GM19452 (cell line): ENCODE measurements around the gene ARID1B.

Experiments
- ATAC-seq: cut with Tn5 transposase; IDR thresholded peaks from one replicate; pipeline ENCODE4 v1.9.1; 2021; ENCODE audit not compliant: unreplicated experiment

Gene ARID1B

DNA sequence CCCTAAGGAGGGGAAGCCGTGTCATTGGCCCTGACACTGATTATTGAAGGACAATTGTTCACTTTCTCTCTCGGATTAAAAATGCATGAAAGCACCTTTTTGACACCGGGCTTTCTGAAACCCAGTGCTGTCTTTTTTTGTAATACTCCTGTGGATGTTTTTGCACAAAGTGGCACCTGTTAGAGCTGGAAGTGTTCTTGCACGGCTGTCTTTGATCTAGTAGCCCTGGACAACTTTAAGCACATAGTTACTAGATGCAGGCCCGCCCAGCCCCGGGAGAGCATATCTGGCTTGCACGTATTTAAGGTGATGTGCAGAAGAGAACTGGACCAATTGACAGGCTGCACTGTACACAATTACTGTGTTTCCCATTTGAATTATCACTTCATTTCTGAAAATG lies 72.6 kb downstream of the ARID1B start:
- no peak for ATAC-seq

DNA sequence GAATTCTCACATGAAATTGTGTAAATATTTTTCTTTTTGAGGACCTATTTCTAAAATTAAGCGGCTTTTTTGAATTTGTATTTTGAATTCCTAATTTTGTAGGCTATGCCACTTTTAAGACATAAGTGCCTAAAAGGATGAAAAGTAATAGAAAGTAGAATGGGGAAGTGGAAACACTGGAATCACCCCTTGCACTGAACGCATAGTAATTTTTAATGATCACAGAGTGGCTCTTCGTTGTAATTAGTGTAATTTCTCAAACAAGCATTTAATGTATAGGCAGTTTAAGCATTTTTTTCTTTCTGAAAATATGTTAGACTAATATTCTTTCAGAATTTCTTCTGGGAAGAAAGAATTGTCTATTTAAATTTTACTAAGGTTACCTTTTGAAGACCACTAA lies 73.2 kb downstream of the ARID1B start:
- no peak for ATAC-seq

DNA sequence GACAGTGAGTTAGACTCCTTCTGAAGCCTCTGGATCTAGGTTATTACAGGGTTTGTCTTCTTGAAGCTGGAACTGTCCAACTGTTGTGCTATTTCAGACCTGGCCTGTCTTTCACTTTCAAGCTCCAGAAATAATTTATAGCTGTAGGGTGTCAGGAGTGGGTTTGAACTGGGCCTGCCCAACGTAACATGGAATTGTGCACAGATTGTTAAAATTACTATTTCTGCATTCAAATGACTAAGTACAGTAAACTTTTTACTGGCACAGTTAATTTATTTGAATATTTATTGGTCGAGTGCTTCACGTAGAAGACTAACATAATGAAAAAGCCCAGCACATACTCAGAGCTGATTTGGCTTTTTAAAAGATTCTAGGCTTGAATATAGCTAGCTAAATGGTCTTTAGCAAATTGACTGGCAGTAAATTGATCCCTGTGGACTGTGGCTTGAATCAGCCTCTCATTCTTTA lies 74.3 kb downstream of the ARID1B start:
- peak; percentile 41 for ATAC-seq

DNA sequence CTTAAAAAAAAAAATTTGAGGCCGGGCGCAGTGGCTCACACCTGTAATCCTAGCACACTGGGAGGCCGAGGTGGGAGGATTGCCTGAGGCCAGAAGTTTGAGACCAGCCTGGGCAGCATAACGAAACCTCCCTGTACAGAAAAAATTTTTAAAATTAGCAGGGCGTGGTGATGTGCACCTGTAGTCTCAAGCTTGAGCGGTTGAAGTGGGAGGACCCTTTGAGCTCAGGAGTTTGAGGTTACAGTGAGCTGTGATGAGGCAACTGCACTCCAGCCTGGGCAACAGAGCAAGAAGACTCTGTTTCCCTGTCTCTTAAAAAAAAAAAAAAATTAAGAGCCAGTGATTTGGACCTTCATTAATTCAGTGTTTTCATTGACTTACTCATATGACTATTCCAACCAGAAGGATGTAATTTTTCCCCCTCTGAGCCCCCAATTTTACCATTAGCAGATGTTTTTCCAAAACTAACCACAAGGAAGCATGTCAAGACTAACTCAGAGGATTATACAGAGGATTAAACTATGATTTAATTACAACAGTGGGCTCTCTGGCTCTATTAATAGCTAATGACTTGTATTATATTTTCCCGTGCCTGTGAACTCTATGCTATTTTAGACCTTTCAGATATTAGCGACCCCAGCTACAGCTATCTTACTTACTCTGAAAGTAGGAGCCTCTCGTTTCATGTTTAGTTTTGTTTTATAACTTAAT lies 75.1 kb downstream of the ARID1B start:
- ATAC-seq = peak; percentile 62

DNA sequence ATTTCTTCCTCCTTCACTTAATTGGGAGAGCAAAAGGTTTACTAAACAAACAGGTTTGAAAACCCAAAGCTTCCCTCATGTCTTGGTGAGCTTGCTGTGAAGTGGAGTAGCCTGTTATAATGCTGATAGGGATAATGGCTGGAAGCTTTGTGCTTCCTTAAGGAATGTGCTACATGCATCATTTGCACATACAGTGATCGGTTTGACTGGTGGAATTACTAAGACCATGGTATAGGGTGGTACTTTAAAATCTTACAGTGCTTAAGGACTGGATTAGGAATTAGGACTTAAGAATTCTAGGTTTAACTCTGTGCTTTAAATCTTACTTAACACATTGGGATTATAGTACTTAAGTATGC lies 75.7 kb downstream of the ARID1B start:
- no peak for ATAC-seq

DNA sequence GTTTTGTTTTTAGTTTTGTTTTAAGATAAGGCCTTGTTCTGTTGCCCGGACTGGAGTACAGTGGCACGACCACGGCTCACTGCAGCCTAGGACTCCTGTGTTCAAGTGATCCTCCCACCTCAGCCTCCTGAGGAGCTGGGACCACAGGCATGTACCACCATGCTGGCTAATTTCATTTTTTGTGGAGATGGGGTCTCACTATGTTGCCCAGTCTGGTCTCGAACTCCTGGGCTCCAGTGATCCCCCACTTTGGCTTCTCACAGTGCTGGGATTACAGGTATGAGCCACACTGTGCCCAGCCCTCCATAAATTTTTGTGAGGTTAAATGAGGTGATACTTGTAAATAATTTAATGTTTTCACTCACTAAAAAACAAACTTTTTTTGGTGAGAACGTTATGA lies 76.6 kb downstream of the ARID1B start:
- ATAC-seq = no peak

DNA sequence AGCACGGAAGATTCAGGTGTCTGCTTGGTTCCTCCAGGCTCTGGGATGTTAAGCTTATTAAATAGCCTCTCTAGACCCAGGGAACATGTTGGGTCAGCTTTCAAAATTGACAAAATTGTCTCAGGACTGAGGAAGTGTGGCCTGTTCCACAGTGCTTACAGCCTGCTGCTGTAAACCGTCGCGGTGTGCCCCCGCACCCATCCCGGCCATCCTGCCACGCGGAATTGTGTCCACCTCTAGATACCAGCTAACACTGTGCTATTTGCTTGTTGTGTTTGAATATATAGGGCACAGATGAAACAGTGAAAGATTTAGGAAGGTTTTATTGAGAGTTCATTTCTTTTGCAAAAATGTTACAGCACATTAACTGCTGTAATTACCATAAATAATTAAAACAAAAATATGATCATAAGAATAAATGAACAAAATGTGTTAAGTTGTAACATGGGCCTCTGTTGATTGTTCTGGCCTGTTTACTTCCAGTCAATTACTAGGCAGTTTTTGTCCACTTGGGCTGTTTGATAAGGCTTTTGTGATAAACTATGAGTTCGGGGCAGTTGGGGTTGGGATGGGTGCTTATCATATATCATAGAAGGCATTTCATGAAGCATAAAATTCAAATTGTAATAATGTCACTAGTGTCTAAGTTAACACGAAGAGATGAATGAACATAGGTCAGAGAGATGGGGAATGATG lies 77.4 kb downstream of the ARID1B start:
- no peak for ATAC-seq

DNA sequence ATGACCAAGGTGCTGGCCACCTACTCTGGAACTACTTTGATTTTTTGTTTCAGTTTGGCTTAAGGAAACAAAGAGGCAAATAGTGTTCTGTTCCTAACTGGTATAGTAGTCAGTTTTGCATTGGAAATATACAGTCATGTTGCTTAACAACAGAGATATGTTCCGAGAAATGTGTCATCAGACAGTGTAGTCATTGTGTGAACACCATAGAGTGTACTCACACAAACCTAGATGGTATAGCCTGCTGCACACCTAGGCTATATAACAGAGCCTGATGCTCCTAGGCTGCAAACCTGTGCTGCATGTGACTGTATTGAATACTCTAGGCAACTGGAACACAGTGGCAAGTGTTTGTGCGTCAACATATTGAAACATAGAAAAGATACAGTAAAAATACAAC lies 80.4 kb downstream of the ARID1B start:
- ATAC-seq = no peak

DNA sequence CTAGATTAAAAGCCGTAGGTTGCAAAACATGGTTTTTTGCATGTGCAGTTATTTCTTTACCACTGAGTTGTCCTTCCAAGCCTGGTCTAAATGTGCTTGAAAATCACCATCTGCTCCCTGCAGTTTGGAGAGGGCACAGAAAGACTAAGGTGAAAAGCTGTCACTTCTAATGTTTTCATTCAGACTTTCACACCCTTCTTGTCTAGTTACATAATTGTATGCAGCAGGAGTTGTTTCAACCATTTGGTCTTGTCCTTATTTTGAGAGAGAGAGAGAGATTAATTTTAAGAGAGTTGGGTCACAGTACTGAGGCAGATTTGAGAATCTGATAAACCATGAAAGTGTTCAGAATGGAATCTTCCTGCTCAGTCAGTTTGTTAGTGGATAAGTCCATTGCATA lies 82.5 kb downstream of the ARID1B start:
- no peak for ATAC-seq

DNA sequence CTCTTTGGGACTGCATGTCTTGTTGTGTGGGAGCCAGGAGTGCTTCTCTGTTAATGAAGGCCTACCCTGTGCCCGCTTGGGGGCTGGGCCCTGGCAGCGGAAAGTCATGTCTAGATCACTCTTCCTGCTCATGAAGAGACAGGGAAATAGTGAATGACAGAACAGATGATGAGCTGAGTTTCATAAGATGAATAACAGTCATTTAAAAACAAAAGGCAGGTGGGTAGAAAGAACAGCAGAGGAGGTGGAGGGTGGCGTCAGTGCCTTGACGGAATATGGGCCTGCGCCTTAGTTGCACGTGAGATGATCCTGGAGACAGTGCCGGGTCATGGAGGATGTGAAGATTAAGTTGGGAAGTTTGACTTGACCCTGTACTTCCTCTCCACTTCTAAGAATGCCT lies 85.5 kb downstream of the ARID1B start:
- ATAC-seq = no peak

DNA sequence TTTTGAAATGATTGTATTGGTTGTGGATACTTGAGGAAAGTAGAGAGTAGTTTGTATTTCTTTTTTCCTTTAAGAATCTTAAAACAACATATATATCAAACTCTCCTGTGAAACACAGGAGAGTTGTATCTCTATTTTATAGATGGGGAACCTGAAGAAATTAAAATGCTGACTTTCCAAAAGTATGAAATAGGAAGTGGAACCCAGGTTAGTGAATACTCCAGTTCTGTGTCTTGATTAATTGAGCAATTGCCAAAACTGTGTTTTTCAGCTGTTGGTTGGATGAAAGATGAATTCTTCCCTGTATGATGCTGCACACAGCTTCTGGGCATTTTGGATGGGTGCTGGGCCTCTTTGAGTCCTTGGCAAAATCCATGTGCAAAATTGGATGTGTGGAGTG lies 86.3 kb downstream of the ARID1B start:
- no peak for ATAC-seq

DNA sequence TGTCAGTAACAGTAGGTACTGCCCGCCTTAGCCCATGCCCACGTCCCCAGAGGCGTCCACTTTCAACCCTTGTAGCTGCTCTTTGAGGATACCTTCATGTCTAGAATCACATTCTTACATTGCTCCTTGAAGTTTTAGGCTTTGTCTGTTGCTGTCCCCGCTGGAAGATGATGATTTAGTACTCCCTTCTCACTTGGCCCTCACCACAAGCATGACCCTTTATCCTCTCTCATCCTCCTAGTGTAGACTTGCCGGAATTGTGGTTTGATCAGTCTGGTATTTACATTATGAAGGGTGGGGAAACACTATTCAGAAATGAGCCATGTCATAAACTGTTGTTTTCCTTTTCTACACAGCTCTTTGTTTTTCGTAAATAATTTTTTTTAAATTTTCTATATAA lies 87.4 kb downstream of the ARID1B start:
- no peak for ATAC-seq

DNA sequence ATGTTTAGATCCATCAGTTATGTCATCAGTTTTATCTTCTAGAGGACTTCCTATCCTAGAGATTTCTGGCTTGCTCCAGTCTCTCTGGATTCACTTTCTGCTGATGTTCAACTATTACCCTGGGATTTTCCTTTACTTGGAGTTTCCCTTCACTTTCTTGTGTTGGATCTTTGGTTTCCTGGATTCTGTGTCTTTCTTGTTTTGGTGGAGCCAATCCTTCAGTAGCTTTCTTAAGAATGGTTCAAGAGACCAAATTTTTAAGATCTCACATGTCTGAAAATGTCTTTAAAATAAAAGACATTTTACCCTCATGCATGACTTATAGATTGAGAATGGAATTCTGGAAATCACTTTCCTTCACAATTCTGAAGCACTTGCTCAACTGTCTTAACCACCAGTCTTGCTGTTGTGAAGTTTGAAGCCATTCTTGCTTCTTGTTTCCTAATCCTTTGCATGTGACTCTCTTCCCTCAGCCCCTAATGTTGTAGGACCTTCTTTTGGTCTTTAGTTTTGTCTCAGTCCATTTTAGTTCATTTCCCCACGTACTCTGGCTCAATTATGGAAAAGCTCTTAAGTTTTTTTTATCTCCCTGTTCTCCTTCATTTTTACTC lies 87.9 kb downstream of the ARID1B start:
- ATAC-seq = no peak

DNA sequence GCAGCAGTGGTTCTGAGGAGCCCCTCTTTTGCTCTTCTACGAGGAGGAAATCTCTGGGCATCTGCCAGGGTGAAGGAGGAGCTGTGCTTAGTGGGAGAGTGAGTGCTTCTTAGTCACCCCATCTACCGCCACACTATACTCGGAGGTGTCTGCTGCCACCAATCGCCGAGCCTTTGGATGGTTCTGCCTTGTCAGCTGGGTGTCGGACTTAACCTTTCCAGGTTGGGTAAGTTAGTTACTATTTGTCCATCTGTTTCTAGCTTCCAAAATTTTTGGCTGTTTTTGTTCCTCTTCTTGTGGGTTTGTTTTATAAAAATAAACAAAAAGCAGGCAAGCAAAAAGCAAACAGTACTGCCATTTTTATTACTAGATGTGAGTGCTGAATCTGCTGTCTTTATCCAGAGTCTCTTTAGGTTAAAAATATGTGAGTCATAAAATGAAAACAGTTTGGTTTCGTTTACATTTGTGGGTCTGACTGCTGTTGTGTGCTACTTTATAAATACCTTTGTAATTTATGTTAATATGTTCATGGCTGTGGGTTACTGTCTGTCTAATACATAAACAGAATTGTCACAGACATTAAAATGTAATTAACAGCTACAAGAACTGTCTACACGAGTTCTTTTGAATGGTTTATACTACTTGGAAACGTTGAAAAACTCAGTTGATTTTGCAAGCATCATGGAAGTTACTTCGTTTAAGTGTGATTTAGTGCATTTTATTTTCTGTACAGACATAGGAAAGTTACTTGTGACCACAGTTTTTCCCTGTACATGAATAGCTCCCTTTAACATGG lies 89.2 kb downstream of the ARID1B start:
- ATAC-seq = peak; percentile 65

DNA sequence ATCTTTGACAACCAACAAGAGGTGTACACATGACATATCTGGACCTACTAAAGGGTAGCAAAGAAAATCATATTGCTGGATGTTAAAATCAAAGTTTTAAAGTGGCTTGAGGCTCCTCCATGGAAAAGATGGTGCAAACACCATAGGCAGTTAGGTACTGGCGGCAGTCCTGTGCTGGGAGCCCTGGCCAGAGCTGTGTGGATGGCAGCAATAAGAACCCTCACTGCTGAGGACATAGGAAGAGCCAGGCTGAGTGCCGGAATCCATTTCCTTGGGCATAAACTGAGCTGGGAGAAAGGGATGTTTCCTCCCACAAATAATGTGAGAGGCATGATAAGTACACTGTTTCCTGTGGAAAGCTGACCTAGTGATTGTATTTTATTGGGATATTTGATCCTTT lies 89.9 kb downstream of the ARID1B start:
- ATAC-seq = no peak

DNA sequence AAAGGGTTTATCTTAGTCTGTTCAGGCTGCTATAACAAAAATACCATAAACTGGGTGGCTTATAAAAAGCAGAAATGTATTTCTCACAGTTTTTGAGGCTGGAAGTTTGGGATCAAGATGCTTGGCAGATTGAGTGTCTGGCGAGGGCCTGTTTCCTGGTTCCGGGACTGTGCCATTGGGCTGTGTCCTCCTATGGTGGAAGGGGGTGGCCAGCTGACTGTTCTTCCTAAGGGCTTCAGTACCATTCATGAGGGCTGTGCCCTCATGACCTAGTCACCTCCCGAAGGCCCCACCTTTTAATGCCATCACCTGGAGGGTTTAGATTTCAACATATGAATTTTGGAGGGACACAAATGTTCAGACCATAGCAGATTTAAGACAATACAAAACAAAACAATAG lies 91.2 kb downstream of the ARID1B start:
- ATAC-seq = no peak

DNA sequence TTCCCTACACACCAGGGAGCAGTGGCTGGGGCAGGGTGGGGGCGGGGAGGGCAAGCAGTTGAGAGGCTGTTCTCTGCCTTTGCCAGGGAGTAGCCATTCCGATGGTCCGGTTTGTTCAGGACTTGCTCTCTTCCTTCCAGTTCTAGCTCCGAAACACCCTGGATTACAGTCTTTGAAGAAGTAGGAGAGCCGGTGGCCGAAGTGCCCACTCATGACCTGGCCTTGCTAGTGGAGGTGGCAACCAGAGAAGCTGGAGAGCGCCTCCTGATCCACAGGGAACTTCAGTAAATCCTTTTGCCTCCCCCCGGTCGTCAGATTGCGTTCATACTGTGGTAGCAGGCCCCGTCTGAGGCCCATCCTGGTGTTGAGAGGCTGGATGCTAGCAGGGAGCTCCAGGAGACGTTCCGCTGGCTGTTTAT lies 92.8 kb downstream of the ARID1B start:
- no peak for ATAC-seq

DNA sequence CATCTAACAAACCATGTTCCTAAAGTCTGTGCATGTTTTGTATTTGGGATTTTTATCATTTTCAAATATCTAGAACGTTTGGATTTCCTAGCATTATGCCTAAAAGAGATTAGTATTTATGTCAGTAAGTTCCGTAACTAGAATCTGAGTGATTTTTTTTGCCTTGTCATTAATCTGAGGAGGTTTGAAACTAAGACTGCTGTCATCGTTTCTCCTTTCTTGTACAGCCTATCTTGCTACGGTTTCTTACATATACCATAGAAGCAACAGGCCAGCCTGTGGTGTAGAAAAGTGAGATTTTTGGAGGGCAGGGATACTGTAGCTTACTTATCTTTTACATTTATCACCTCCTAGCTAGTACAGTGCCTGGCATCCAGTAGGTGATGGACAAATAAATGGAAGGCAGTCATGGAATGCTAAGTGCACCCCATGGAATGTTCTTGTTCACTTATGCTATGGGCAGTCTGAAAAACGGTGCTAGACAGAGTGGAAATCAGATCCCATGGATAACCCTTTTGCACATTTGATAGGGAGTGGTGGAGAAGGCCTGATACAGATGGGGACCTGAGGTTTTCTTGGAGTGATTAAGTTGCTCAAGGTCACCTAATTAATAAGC lies 93.9 kb downstream of the ARID1B start:
- ATAC-seq = no peak

DNA sequence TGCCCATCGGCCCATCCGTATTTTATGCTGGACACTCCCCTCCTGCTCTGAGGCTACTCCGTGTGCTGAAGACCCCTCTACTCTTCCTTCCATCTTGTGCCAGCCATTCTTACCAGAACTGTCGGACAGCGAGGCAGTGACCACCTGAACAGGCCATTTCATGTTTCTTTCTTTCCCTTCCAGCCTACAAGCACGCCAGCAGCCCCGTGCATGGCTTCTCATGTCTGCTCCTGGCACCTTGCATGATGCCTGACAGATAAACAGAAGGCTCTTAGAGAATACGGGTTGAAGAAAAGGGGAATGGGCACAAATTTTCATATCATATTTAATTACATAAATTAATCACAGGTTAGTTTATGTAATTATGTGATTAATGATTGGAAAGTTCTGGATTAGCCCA lies 95.7 kb downstream of the ARID1B start:
- no peak for ATAC-seq

DNA sequence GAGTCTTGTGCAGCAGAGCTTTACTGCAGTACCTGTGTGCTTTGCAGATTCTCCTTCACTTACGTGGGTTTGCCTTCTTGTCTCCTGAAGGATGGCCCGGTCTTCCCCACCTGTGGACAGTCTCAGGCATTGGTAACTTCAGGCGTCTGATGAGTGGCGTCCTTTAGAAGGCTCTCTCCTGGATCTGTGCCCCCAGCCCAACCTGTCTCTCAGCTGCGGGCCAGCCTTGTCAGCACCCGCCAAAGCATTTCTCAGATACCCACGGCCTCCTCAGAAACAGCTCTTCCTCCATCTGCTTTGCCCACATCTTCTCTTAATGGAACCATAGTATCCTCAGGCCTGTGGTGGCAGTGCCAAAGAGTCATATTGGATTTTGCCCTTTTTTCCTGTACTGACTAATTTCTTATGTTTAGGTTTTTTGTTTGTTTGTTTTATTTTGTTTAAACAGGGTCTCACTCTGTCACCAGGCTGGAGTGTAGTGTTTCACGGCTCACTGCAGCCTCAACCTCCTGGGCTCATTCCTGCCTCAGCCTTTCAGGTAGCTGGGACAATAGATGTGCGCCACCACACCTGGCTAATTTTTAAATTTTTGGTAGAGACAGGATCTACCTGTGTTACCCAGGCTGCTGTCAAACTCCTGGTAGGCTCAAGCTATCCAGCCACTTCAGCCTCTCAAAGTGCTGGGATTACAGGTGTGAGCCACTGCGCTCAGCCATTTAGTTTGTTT lies 96.6 kb downstream of the ARID1B start:
- no peak for ATAC-seq

DNA sequence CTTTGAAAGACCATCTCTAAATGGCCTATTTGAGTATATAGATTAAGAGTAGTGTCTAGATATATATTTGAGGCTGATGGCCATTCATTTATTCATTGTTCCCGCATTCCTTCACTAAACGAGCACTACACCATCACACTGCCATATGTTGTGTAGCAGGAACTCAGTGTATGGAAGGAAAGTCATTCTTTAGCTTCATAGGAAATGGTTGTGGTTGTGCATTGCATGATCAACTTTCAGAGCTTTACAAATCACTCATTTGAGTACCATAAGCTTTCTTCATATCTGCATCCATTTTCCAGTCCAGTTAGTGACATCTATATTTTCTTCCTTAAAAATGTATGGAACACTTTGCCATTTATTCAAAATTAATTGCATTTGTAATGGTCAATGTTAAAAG lies 97.9 kb downstream of the ARID1B start:
- ATAC-seq = no peak
